Natural killer cell treated with Interleukin-12 subunit alpha and Interleukin-12 subunit beta and Interleukin-15 and Interleukin-18, amount 100 ng/mL, for 72 hours (primary cell): Measurements from ENCODE around the gene RNASET2. TPM values are rescaled to one million over a fixed set of nuclear protein-coding genes. Genes with fewer than 3 reads are reported as not detected.
"Not testable (repeated sequence)": the region's sequence is repeated elsewhere in the genome, so short reads cannot be mapped to it uniquely, and the experiment has no call there.

ENCODE experiments used
- ATAC-seq, 2 donors: fragments of 150-1000 bp; cut with Tn5 transposase in 1 of 2; sonication (Bioruptor Pico), chemical (Tn5 transposase) in 1 of 2; 2 replicates each; pipeline ENCODE4 v1.10.0; 2021
- DNase-seq: peaks from one replicate; pipeline ENCODE4 v3.0.0; 2022; ENCODE audit warnings: low spot score
- H3K27ac Mint-ChIP-seq, 2 donors: 1 replicate in 1 of 2; 2 replicates in 1 of 2; pipeline ENCODE4 v1.8.0; 2022; ENCODE audit warnings: mixed read lengths in 2 of 2, mild to moderate bottlenecking in 1 of 2, moderate library complexity in 1 of 2
- H3K27me3 Mint-ChIP-seq, 2 donors: 1 replicate in 1 of 2; 2 replicates in 1 of 2; pipeline ENCODE4 v1.8.0; 2022; ENCODE audit warnings: mixed read lengths in 2 of 2
- H3K36me3 Mint-ChIP-seq: one replicate; pipeline ENCODE4 v1.8.0; 2022; ENCODE audit warnings: mixed read lengths
- H3K4me1 Mint-ChIP-seq, 2 donors: 1 replicate in 1 of 2; 2 replicates in 1 of 2; pipeline ENCODE4 v1.8.0; 2022; ENCODE audit warnings: low read depth in 2 of 2, mixed read lengths in 2 of 2, mild to moderate bottlenecking in 1 of 2
- H3K4me3 Mint-ChIP-seq: one replicate; pipeline ENCODE4 v1.8.0; 2022; ENCODE audit warnings: mixed read lengths
- H3K9me3 Mint-ChIP-seq: 2 replicates; pipeline ENCODE4 v1.8.0; 2022; ENCODE audit warnings: mixed read lengths
- total RNA-seq, 2 donors: library from RNA; stranded (reverse); gene quantifications; one replicate each; pipeline ENCODE4 v1.2.3, GENCODE V29; 2022

The RNASET2 gene
- total RNA-seq, 2 donors from 2014 or later: 18.1 to 50.6 TPM

- no peak for DNase-seq
- H3K36me3 Mint-ChIP-seq: no peaks in the 10 kb centered on the region
- no peak overlapping the region for H3K27ac Mint-ChIP-seq
- H3K4me3 Mint-ChIP-seq: no peak overlapping the region
- H3K4me1 Mint-ChIP-seq: peaks cover 11 to 19% of the 10 kb centered on the region in 2 donors
- peaks cover 3% of the 10 kb centered on the region for H3K9me3 Mint-ChIP-seq
- peaks cover 0 to 1% of the 10 kb centered on the region in 2 donors for H3K27me3 Mint-ChIP-seq
- no peak for ATAC-seq
These were observed 52.9 kb downstream of the RNASET2 start for GRCh38 chr6:166903500-166903899.

GRCh38 chr6:166903027-166903426 lies 53.3 kb downstream of the RNASET2 start:
- no peak for ATAC-seq

GRCh38 chr6:166902211-166902755 lies 54.1 kb downstream of the RNASET2 start:
- Mint-ChIP-seq H3K9me3 (peaks cover 3% of the 10 kb centered on the region), H3K36me3 (no peaks in the 10 kb centered on the region), H3K4me1 (peaks cover 7 to 15% of the 10 kb centered on the region in 2 donors), H3K27ac (no peak overlapping the region), H3K27me3 (peaks cover 0 to 2% of the 10 kb centered on the region in 2 donors), H3K4me3 (no peak overlapping the region)
- no peak for ATAC-seq
- DNase-seq: no peak

More at GRCh38 chr6:166903027-166903426, 53.3 kb downstream of the RNASET2 start:
- peaks cover 0 to 2% of the 10 kb centered on the region in 2 donors for H3K27me3 Mint-ChIP-seq
- H3K4me1 Mint-ChIP-seq: peaks cover 11 to 21% of the 10 kb centered on the region in 2 donors
- H3K9me3 Mint-ChIP-seq: peaks cover 3% of the 10 kb centered on the region
- no peaks in the 10 kb centered on the region for H3K36me3 Mint-ChIP-seq
- no peak overlapping the region for H3K4me3 Mint-ChIP-seq
- H3K27ac Mint-ChIP-seq: no peak overlapping the region
- no peak for DNase-seq

- H3K4me3 Mint-ChIP-seq: no peak overlapping the region
- no peaks in the 10 kb centered on the region for H3K36me3 Mint-ChIP-seq
- H3K27me3 Mint-ChIP-seq: peaks cover 0 to 2% of the 10 kb centered on the region in 2 donors
- peaks cover 3% of the 10 kb centered on the region for H3K9me3 Mint-ChIP-seq
- no peak overlapping the region for H3K27ac Mint-ChIP-seq
- ATAC-seq: no peak
- DNase-seq: no peak
- peaks cover 2 to 10% of the 10 kb centered on the region in 2 donors for H3K4me1 Mint-ChIP-seq
These were observed 54.7 kb downstream of the RNASET2 start for GRCh38 chr6:166901626-166902025.

- Mint-ChIP-seq H3K27ac (no peak overlapping the region), H3K9me3 (peaks cover 3% of the 10 kb centered on the region), H3K36me3 (no peaks in the 10 kb centered on the region), H3K4me1 (peaks cover 0 to 9% of the 10 kb centered on the region in 2 donors), H3K27me3 (peaks cover 0 to 2% of the 10 kb centered on the region in 2 donors), H3K4me3 (no peak overlapping the region)
- DNase-seq (no peak), ATAC-seq (no peak)
These were observed 55.3 kb downstream of the RNASET2 start for GRCh38 chr6:166900956-166901607.

- Mint-ChIP-seq H3K36me3 (no peaks in the 10 kb centered on the region), H3K4me3 (no peak overlapping the region), H3K9me3 (peaks cover 3% of the 10 kb centered on the region), H3K27ac (no peak overlapping the region), H3K27me3 (peaks cover 0 to 2% of the 10 kb centered on the region in 2 donors), H3K4me1 (peaks cover 0 to 9% of the 10 kb centered on the region in 2 donors)
- ATAC-seq (no peak), DNase-seq (no peak)
These were observed 56.1 kb downstream of the RNASET2 start for GRCh38 chr6:166900130-166900708.

- DNase-seq (no peak), ATAC-seq (no peak)
- Mint-ChIP-seq H3K4me1 (peaks cover 0 to 9% of the 10 kb centered on the region in 2 donors), H3K27ac (no peak overlapping the region), H3K4me3 (no peak overlapping the region), H3K9me3 (peaks cover 3% of the 10 kb centered on the region), H3K36me3 (no peaks in the 10 kb centered on the region), H3K27me3 (peaks cover 0 to 2% of the 10 kb centered on the region in 2 donors)
These were observed 57.4 kb downstream of the RNASET2 start for GRCh38 chr6:166898910-166899309.

GRCh38 chr6:166894614-166895013 lies 61.7 kb downstream of the RNASET2 start:
- H3K27me3 Mint-ChIP-seq, DNase-seq, H3K36me3 Mint-ChIP-seq, H3K9me3 Mint-ChIP-seq, ATAC-seq, H3K4me1 Mint-ChIP-seq, H3K4me3 Mint-ChIP-seq, H3K27ac Mint-ChIP-seq: not testable (repeated sequence)

- H3K27ac Mint-ChIP-seq, H3K4me1 Mint-ChIP-seq, H3K9me3 Mint-ChIP-seq, H3K4me3 Mint-ChIP-seq, H3K27me3 Mint-ChIP-seq, DNase-seq, ATAC-seq, H3K36me3 Mint-ChIP-seq: not testable (repeated sequence)
These were observed 63.9 kb downstream of the RNASET2 start for GRCh38 chr6:166892472-166892871.

GRCh38 chr6:166886773-166887172 lies 69.6 kb downstream of the RNASET2 start:
- not testable (repeated sequence) for ATAC-seq, H3K4me3 Mint-ChIP-seq, DNase-seq, H3K27ac Mint-ChIP-seq, H3K4me1 Mint-ChIP-seq, H3K27me3 Mint-ChIP-seq
- peaks cover 12% of the 10 kb centered on the region for H3K9me3 Mint-ChIP-seq
- H3K36me3 Mint-ChIP-seq: peaks cover 12% of the 10 kb centered on the region

- H3K9me3 Mint-ChIP-seq: peaks cover 12% of the 10 kb centered on the region
- peaks cover 12% of the 10 kb centered on the region for H3K36me3 Mint-ChIP-seq
- H3K27ac Mint-ChIP-seq, H3K4me3 Mint-ChIP-seq, ATAC-seq, H3K27me3 Mint-ChIP-seq, DNase-seq, H3K4me1 Mint-ChIP-seq: not testable (repeated sequence)
These were observed 71.4 kb downstream of the RNASET2 start for GRCh38 chr6:166884958-166885357.

- DNase-seq (no peak), ATAC-seq (no peak)
- Mint-ChIP-seq H3K27ac (no peak overlapping the region), H3K4me3 (no peak overlapping the region), H3K4me1 (no peaks in the 10 kb centered on the region), H3K27me3 (peaks cover 0 to 3% of the 10 kb centered on the region in 2 donors), H3K36me3 (no peaks in the 10 kb centered on the region), H3K9me3 (peaks cover 3% of the 10 kb centered on the region)
These were observed 76.8 kb downstream of the RNASET2 start for GRCh38 chr6:166879594-166879993.
